H9 (cell line): ENCODE results near the gene SMIM36. TPM values are rescaled to one million over a fixed set of nuclear protein-coding genes. Genes with fewer than 3 reads are reported as not detected.

Experiments used
- DNase-seq: peaks from one replicate; pipeline ENCODE4 v3.0.0-alpha.2; 2017
- H2AFZ ChIP-seq: one replicate; pipeline ENCODE4 v1.6.1; 2013; ENCODE audit warnings: mild to moderate bottlenecking, low read length, control low read depth, moderate library complexity
- H2AK5ac ChIP-seq: 2 replicates; pipeline ENCODE4 v1.6.1; 2013; ENCODE audit warnings: low read length, control low read depth, mixed read lengths; ENCODE audit not compliant: insufficient read length
- H2BK120ac ChIP-seq: one replicate; pipeline ENCODE4 v1.6.1; 2013; ENCODE audit warnings: low read depth, mild to moderate bottlenecking, low read length, control low read depth, inconsistent platforms; ENCODE audit not compliant: poor library complexity, severe bottlenecking
- H2BK12ac ChIP-seq: 2 replicates; pipeline ENCODE4 v1.6.1; 2013; ENCODE audit warnings: low read length, control low read depth, mixed read lengths, low read depth; ENCODE audit not compliant: insufficient read length
- H2BK15ac ChIP-seq: 2 replicates; pipeline ENCODE4 v1.6.1; 2013; ENCODE audit warnings: low read depth, low read length, control low read depth
- H2BK20ac ChIP-seq: one replicate; pipeline ENCODE4 v1.6.1; 2013; ENCODE audit warnings: low read depth, mild to moderate bottlenecking, low read length, control low read depth, inconsistent platforms; ENCODE audit not compliant: poor library complexity, severe bottlenecking
- H2BK5ac ChIP-seq: 2 replicates; pipeline ENCODE4 v1.6.1; 2013; ENCODE audit warnings: low read length, control low read depth, mixed read lengths; ENCODE audit not compliant: insufficient read length
- H3K14ac ChIP-seq: 2 replicates; pipeline ENCODE4 v1.6.1; 2013; ENCODE audit warnings: low read length, control low read depth; ENCODE audit not compliant: insufficient read depth
- H3K18ac ChIP-seq: 2 replicates; pipeline ENCODE4 v1.6.1; 2013; ENCODE audit warnings: low read depth, mild to moderate bottlenecking, mixed read lengths, low read length, control low read depth; ENCODE audit not compliant: insufficient read length
- H3K23ac ChIP-seq: 2 replicates; pipeline ENCODE4 v1.6.1; 2013; ENCODE audit warnings: low read length, control low read depth, mixed read lengths, low read depth; ENCODE audit not compliant: insufficient read length
- H3K23me2 ChIP-seq: 2 replicates; pipeline ENCODE4 v1.6.1; 2013; ENCODE audit warnings: low read depth, mild to moderate bottlenecking, mixed read lengths, low read length, control low read depth; ENCODE audit not compliant: insufficient read length, poor library complexity, severe bottlenecking
- H3K27ac ChIP-seq: 2 replicates; pipeline ENCODE4 v1.5.1; 2013; ENCODE audit warnings: low read length, control low read depth, mixed read lengths, low read depth; ENCODE audit not compliant: insufficient read length
- H3K27me3 ChIP-seq: 2 replicates; pipeline ENCODE4 v1.6.1; 2013; ENCODE audit warnings: low read length, control low read depth, inconsistent platforms; ENCODE audit not compliant: insufficient read depth
- H3K4ac ChIP-seq: 2 replicates; pipeline ENCODE4 v1.6.1; 2013; ENCODE audit warnings: low read depth, mild to moderate bottlenecking, control low read depth, inconsistent platforms, low read length, moderate library complexity
- H3K4me1 ChIP-seq: 2 replicates; pipeline ENCODE4 v1.6.1; 2013; ENCODE audit warnings: low read length, control low read depth, inconsistent platforms; ENCODE audit not compliant: insufficient read depth
- H3K4me2 ChIP-seq: 2 replicates; pipeline ENCODE4 v1.6.1; 2013; ENCODE audit warnings: low read length, control low read depth, mixed read lengths; ENCODE audit not compliant: insufficient read length, insufficient read depth
- H3K56ac ChIP-seq: 2 replicates; pipeline ENCODE4 v1.6.1; 2013; ENCODE audit warnings: low read depth, mild to moderate bottlenecking, mixed read lengths, low read length, control low read depth; ENCODE audit not compliant: insufficient read length
- H3K79me1 ChIP-seq: 2 replicates; pipeline ENCODE4 v1.6.1; 2013; ENCODE audit warnings: low read depth, mild to moderate bottlenecking, moderate library complexity, low read length, control low read depth, inconsistent platforms; ENCODE audit not compliant: insufficient read depth, poor library complexity, severe bottlenecking
- H3K79me2 ChIP-seq: 2 replicates; pipeline ENCODE4 v1.6.1; 2013; ENCODE audit warnings: low read length, control low read depth, inconsistent platforms; ENCODE audit not compliant: insufficient read depth
- H3K9ac ChIP-seq: 2 replicates; pipeline ENCODE4 v1.6.1; 2013; ENCODE audit warnings: low read length, control low read depth, mixed read lengths; ENCODE audit not compliant: insufficient read length; ENCODE audit errors: extremely low read depth
- H3K9me3 ChIP-seq: one replicate; pipeline ENCODE4 v1.6.1; 2013; ENCODE audit warnings: low read depth, low read length, inconsistent platforms; ENCODE audit not compliant: control insufficient read depth
- H3T11ph ChIP-seq: one replicate; pipeline ENCODE4 v1.6.1; 2013; ENCODE audit warnings: mild to moderate bottlenecking, low read length, control low read depth, inconsistent platforms
- H4K20me1 ChIP-seq: one replicate; pipeline ENCODE4 v1.6.1; 2013; ENCODE audit not compliant: control insufficient read depth, insufficient read length, insufficient read depth
- H4K5ac ChIP-seq: 2 replicates; pipeline ENCODE4 v1.6.1; 2013; ENCODE audit warnings: low read depth, mild to moderate bottlenecking, mixed read lengths, low read length, control low read depth; ENCODE audit not compliant: insufficient read length
- H4K8ac ChIP-seq: replicated peaks from 2 replicates; pipeline ENCODE4 v1.6.1; 2013; ENCODE audit warnings: low read length, control low read depth, mixed read lengths, low read depth; ENCODE audit not compliant: insufficient read length
- H4K91ac ChIP-seq: 2 replicates; pipeline ENCODE4 v1.6.1; 2013; ENCODE audit warnings: low read depth, mild to moderate bottlenecking, moderate library complexity, mixed read lengths, low read length, control low read depth; ENCODE audit not compliant: insufficient read length
- H3K27ac Mint-ChIP-seq, 3 experiments: 2 replicates in 2 of 3; 3 replicates in 1 of 3; pipeline ENCODE4 v1.8.0; 2020 to 2021; ENCODE audit warnings: mixed read lengths in 3 of 3, mild to moderate bottlenecking in 1 of 3, moderate library complexity in 1 of 3
- H3K27me3 Mint-ChIP-seq: 2 replicates; pipeline ENCODE4 v1.8.0; 2021; ENCODE audit warnings: low read depth, mild to moderate bottlenecking, moderate library complexity, mixed read lengths
- H3K36me3 Mint-ChIP-seq, 3 experiments: 2 replicates in 2 of 3; 3 replicates in 1 of 3; pipeline ENCODE4 v1.8.0; 2020 to 2021; ENCODE audit warnings: low read depth in 3 of 3, mixed read lengths in 3 of 3; ENCODE audit not compliant: insufficient read depth in 1 of 3
- H3K4me1 Mint-ChIP-seq, 2 experiments: 2 replicates each; pipeline ENCODE4 v1.8.0; 2020; ENCODE audit warnings: mixed read lengths in 2 of 2
- H3K4me3 Mint-ChIP-seq, 2 experiments: 2 replicates in 1 of 2; 3 replicates in 1 of 2; pipeline ENCODE4 v1.8.0; 2020 to 2021; ENCODE audit warnings: mild to moderate bottlenecking in 2 of 2, mixed read lengths in 2 of 2, moderate library complexity in 1 of 2
- H3K9me3 Mint-ChIP-seq, 2 experiments: 2 replicates in 1 of 2; 3 replicates in 1 of 2; pipeline ENCODE4 v1.8.0; 2020; ENCODE audit warnings: mild to moderate bottlenecking in 2 of 2, mixed read lengths in 2 of 2, moderate library complexity in 1 of 2
- CTCF ChIP-seq: fragments of 200-600 bp; sonication (generic); conservative IDR thresholded peaks from 3 replicates; pipeline ENCODE4 v1.8.0; 2021; ENCODE audit warnings: antibody characterized with exemption, mild to moderate bottlenecking
- total RNA-seq: library from RNA; stranded (reverse); gene quantifications from 2 replicates; pipeline ENCODE4 v1.2.1, GENCODE V29; 2021

SMIM36 gene
- total RNA-seq, 1 experiment from 2014 or later: not detected

DNA sequence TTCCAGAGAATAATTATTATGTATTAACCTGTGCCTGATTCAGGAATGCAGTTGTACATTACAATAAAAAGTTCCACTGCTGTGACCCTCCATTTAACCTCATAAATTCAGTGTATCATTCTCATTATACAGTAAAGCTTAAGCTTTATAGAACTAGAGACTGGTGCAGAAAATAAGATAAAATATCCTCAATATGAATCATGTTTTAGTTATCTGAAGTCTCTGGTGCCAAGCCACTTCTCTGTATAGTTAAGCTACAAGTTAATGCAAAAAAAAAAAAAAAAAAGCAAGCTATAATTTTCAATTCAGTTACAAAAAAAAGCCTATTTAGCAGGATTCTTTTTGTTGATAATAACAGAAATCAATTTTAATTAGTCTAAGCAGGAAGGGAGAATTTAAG lies 22.4 kb upstream of the SMIM36 start:
- no peak overlapping the region for H3K14ac ChIP-seq
- H3K4me1 ChIP-seq: no peaks in the 10 kb centered on the region
- H2BK15ac ChIP-seq: no peak overlapping the region
- H3K9ac ChIP-seq: no peak overlapping the region
- no peak for TF ChIP-seq CTCF
- H3K27ac Mint-ChIP-seq: no peak overlapping the region
- no peaks in the 10 kb centered on the region for H3K79me1 ChIP-seq
- H3K79me2 ChIP-seq: no peaks in the 10 kb centered on the region
- no peaks in the 10 kb centered on the region for H3K27me3 ChIP-seq
- no peaks in the 10 kb centered on the region for H4K20me1 ChIP-seq
- no peak overlapping the region for H4K5ac ChIP-seq
- H3K27ac ChIP-seq: no peak overlapping the region
- H3K56ac ChIP-seq: no peak overlapping the region
- DNase-seq: no peak
- no peaks in the 10 kb centered on the region for H3K9me3 ChIP-seq
- no peak overlapping the region for H3K4me3 Mint-ChIP-seq
- H3T11ph ChIP-seq: no peak overlapping the region
- H3K23ac ChIP-seq: no peak overlapping the region
- H3K4me1 Mint-ChIP-seq: no peaks in the 10 kb centered on the region
- no peak overlapping the region for H2BK5ac ChIP-seq
- no peak overlapping the region for H2BK20ac ChIP-seq
- H4K91ac ChIP-seq: no peak overlapping the region
- H3K4me2 ChIP-seq: no peak overlapping the region
- no peaks in the 10 kb centered on the region for H3K27me3 Mint-ChIP-seq
- no peak overlapping the region for H3K4ac ChIP-seq
- no peak overlapping the region for H2AFZ ChIP-seq
- no peak overlapping the region for H2AK5ac ChIP-seq
- H3K9me3 Mint-ChIP-seq: no peaks in the 10 kb centered on the region
- no peak overlapping the region for H2BK12ac ChIP-seq
- no peak overlapping the region for H3K18ac ChIP-seq
- H4K8ac ChIP-seq: no peak overlapping the region
- no peaks in the 10 kb centered on the region for H3K36me3 Mint-ChIP-seq
- H3K23me2 ChIP-seq: no peaks in the 10 kb centered on the region
- no peak overlapping the region for H2BK120ac ChIP-seq
